CMK (cell line): ENCODE results near the gene NCS1.
A peak's percentile ranks its signal among the peaks of the same experiment; 100 is the strongest.

ENCODE experiments used
- DNase-seq: peaks from one replicate; pipeline ENCODE4 v3.0.0-alpha.2; 2010; ENCODE audit warnings: low read depth

The NCS1 gene

GRCh38 chr9:130172161-130172857, at the start of gene NCS1:
Gene NCS1, plus strand, starts transcription at chr9:130172404. Its CDS starts 260 bp downstream, at chr9:130172664.
- DNase-seq: peak; percentile 5

GRCh38 chr9:130122456-130122855, 49.7 kb upstream of the NCS1 start:
- DNase-seq: no peak

- no peak for DNase-seq
These were observed 47.9 kb upstream of the NCS1 start for GRCh38 chr9:130124085-130124860.

- DNase-seq: no peak
These were observed 45.3 kb upstream of the NCS1 start for GRCh38 chr9:130126721-130127433.

- no peak for DNase-seq
These were observed 44.0 kb upstream of the NCS1 start for GRCh38 chr9:130128251-130128650.

- DNase-seq: no peak
These were observed 43.3 kb upstream of the NCS1 start for GRCh38 chr9:130128733-130129431.

GRCh38 chr9:130129432-130130061, 42.7 kb upstream of the NCS1 start:
- DNase-seq: no peak

- no peak for DNase-seq
These were observed 39.5 kb upstream of the NCS1 start for GRCh38 chr9:130132746-130133145.

- DNase-seq: no peak
These were observed 35.0 kb upstream of the NCS1 start for GRCh38 chr9:130137081-130137640.

GRCh38 chr9:130137641-130138081, 34.5 kb upstream of the NCS1 start:
- DNase-seq: no peak

- peak; percentile 49 for DNase-seq
These were observed 34.0 kb upstream of the NCS1 start for GRCh38 chr9:130138171-130138653.

- no peak for DNase-seq
These were observed 33.4 kb upstream of the NCS1 start for GRCh38 chr9:130138791-130139190.

- no peak for DNase-seq
These were observed 33.0 kb upstream of the NCS1 start for GRCh38 chr9:130139251-130139650.

GRCh38 chr9:130140706-130141105, 31.5 kb upstream of the NCS1 start:
- DNase-seq: no peak

GRCh38 chr9:130142056-130142455, 30.1 kb upstream of the NCS1 start:
- DNase-seq: no peak

- no peak for DNase-seq
These were observed 29.6 kb upstream of the NCS1 start for GRCh38 chr9:130142641-130143040.

GRCh38 chr9:130143279-130143893, 28.8 kb upstream of the NCS1 start:
- no peak for DNase-seq

- no peak for DNase-seq
These were observed 28.2 kb upstream of the NCS1 start for GRCh38 chr9:130143958-130144366.

- no peak for DNase-seq
These were observed 27.5 kb upstream of the NCS1 start for GRCh38 chr9:130144703-130145102.

GRCh38 chr9:130145658-130146057, 26.5 kb upstream of the NCS1 start:
- no peak for DNase-seq

GRCh38 chr9:130147198-130147597, 25.0 kb upstream of the NCS1 start:
- DNase-seq: no peak
